Measurements from ENCODE around the gene DCAF6.

Gene DCAF6

GRCh38 chr1:167968569-167968968 is 32.1 kb downstream of the DCAF6 start:
- no peak for DNase-seq

- DNase-seq = no peak
Observed at GRCh38 chr1:167973832-167974231, 37.3 kb downstream of the DCAF6 start.

GRCh38 chr1:167974698-167975097 is 38.2 kb downstream of the DCAF6 start:
- no peak for DNase-seq

GRCh38 chr1:167977245-167977644 is 40.8 kb downstream of the DCAF6 start:
- DNase-seq = no peak

- no peak for DNase-seq
Observed at GRCh38 chr1:167981933-167982332, 45.5 kb downstream of the DCAF6 start.

GRCh38 chr1:167983797-167984420 is 47.4 kb downstream of the DCAF6 start:
- DNase-seq = no peak

GRCh38 chr1:167984886-167985489 is 48.5 kb downstream of the DCAF6 start:
- DNase-seq = no peak

- no peak for DNase-seq
Observed at GRCh38 chr1:167987174-167987573, 50.7 kb downstream of the DCAF6 start.

- no peak for DNase-seq
Observed at GRCh38 chr1:167991546-167991945, 55.1 kb downstream of the DCAF6 start.

- no peak for DNase-seq
Observed at GRCh38 chr1:167993720-167994119, 57.2 kb downstream of the DCAF6 start.

GRCh38 chr1:167994560-167994959 is 58.1 kb downstream of the DCAF6 start:
- DNase-seq = no peak

GRCh38 chr1:167995038-167995437 is 58.6 kb downstream of the DCAF6 start:
- DNase-seq = no peak

- DNase-seq = no peak
Observed at GRCh38 chr1:167996266-167996665, 59.8 kb downstream of the DCAF6 start.

GRCh38 chr1:167997037-167997575 is 60.6 kb downstream of the DCAF6 start:
- DNase-seq = no peak

- no peak for DNase-seq
Observed at GRCh38 chr1:167999877-168000276, 63.4 kb downstream of the DCAF6 start.

- no peak for DNase-seq
Observed at GRCh38 chr1:168000656-168001055, 64.2 kb downstream of the DCAF6 start.

GRCh38 chr1:168001213-168001612 is 64.7 kb downstream of the DCAF6 start:
- no peak for DNase-seq

- no peak for DNase-seq
Observed at GRCh38 chr1:168004531-168004930, 68.0 kb downstream of the DCAF6 start.

- no peak for DNase-seq
Observed at GRCh38 chr1:168005529-168005928, 69.0 kb downstream of the DCAF6 start.

GRCh38 chr1:168007691-168008090 is 71.2 kb downstream of the DCAF6 start:
- no peak for DNase-seq

- DNase-seq = no peak
Observed at GRCh38 chr1:168008595-168008994, 72.1 kb downstream of the DCAF6 start.

GRCh38 chr1:168009322-168009721 is 72.8 kb downstream of the DCAF6 start:
- no peak for DNase-seq

- no peak for DNase-seq
Observed at GRCh38 chr1:168019407-168019806, 82.9 kb downstream of the DCAF6 start.

- DNase-seq = no peak
Observed at GRCh38 chr1:168031198-168031597, 94.7 kb downstream of the DCAF6 start.

- DNase-seq = no peak
Observed at GRCh38 chr1:168031627-168032026, 95.1 kb downstream of the DCAF6 start.

Measured in left hindlimb (tissue), 1 donor.